Activated T-cell treated with anti-CD3 and anti-CD28 coated beads, Interleukin-2, amount 50 U/mL, for 24 hours (primary cell): ENCODE data around the gene KCNQ1OT1.
"Not testable (repeated sequence)": the region's sequence is repeated elsewhere in the genome, so short reads cannot be mapped to it uniquely, and the experiment has no call there.

Experiments
- DNase-seq: peaks from one replicate; pipeline ENCODE4 v3.0.0-alpha.2; 2020
- H3K27ac Mint-ChIP-seq: 2 replicates; pipeline ENCODE4 v1.8.0; 2020; ENCODE audit warnings: mild to moderate bottlenecking, mixed read lengths
- H3K27me3 Mint-ChIP-seq: 2 replicates; pipeline ENCODE4 v1.8.0; 2020; ENCODE audit warnings: mixed read lengths
- H3K36me3 Mint-ChIP-seq: 2 replicates; pipeline ENCODE4 v1.8.0; 2020; ENCODE audit warnings: low read depth, mixed read lengths
- H3K4me1 Mint-ChIP-seq: 2 replicates; pipeline ENCODE4 v1.8.0; 2020; ENCODE audit warnings: low read depth, mixed read lengths
- H3K4me3 Mint-ChIP-seq: 2 replicates; pipeline ENCODE4 v1.8.0; 2020; ENCODE audit warnings: mild to moderate bottlenecking, moderate library complexity, mixed read lengths
- H3K9me3 Mint-ChIP-seq: 2 replicates; pipeline ENCODE4 v1.8.0; 2020; ENCODE audit warnings: mixed read lengths

KCNQ1OT1 gene

GRCh38 chr11:2645779-2646118, 54.0 kb downstream of the KCNQ1OT1 start:
- Mint-ChIP-seq H3K9me3 (peaks cover 63% of the 10 kb centered on the region), H3K36me3 (peaks cover 72% of the 10 kb centered on the region), H3K27me3 (no peaks in the 10 kb centered on the region), H3K27ac (no peak overlapping the region), H3K4me3 (no peak overlapping the region), H3K4me1 (no peaks in the 10 kb centered on the region)
- DNase-seq, result no peak

GRCh38 chr11:2644844-2645778, 54.7 kb downstream of the KCNQ1OT1 start:
- Mint-ChIP-seq H3K27me3 (no peaks in the 10 kb centered on the region), H3K36me3 (peaks cover 74% of the 10 kb centered on the region), H3K4me3 (no peak overlapping the region), H3K27ac (no peak overlapping the region), H3K4me1 (no peaks in the 10 kb centered on the region), H3K9me3 (peaks cover 62% of the 10 kb centered on the region)
- no peak for DNase-seq

GRCh38 chr11:2643746-2644145, 56.0 kb downstream of the KCNQ1OT1 start:
- Mint-ChIP-seq H3K27ac (no peak overlapping the region), H3K9me3 (peaks cover 58% of the 10 kb centered on the region), H3K4me1 (no peaks in the 10 kb centered on the region), H3K27me3 (no peaks in the 10 kb centered on the region), H3K4me3 (no peak overlapping the region), H3K36me3 (peaks cover 77% of the 10 kb centered on the region)
- DNase-seq, result no peak

- DNase-seq, result no peak
- H3K9me3 Mint-ChIP-seq, result peaks cover 58% of the 10 kb centered on the region
- H3K4me1 Mint-ChIP-seq, result no peaks in the 10 kb centered on the region
- H3K4me3 Mint-ChIP-seq, result no peak overlapping the region
- no peak overlapping the region for H3K27ac Mint-ChIP-seq
- no peaks in the 10 kb centered on the region for H3K27me3 Mint-ChIP-seq
- peaks cover 79% of the 10 kb centered on the region for H3K36me3 Mint-ChIP-seq
These were observed 58.2 kb downstream of the KCNQ1OT1 start for GRCh38 chr11:2641623-2642022.

GRCh38 chr11:2639763-2640162, 60.0 kb downstream of the KCNQ1OT1 start:
- H3K27ac Mint-ChIP-seq, H3K4me1 Mint-ChIP-seq, DNase-seq, H3K4me3 Mint-ChIP-seq, H3K27me3 Mint-ChIP-seq: not testable (repeated sequence)
- peaks cover 58% of the 10 kb centered on the region for H3K9me3 Mint-ChIP-seq
- H3K36me3 Mint-ChIP-seq, result peaks cover 79% of the 10 kb centered on the region

GRCh38 chr11:2631161-2631560, 68.6 kb downstream of the KCNQ1OT1 start:
- peaks cover 76% of the 10 kb centered on the region for H3K36me3 Mint-ChIP-seq
- peaks cover 41% of the 10 kb centered on the region for H3K9me3 Mint-ChIP-seq
- H3K4me3 Mint-ChIP-seq, result no peak overlapping the region
- DNase-seq, result no peak
- H3K27ac Mint-ChIP-seq, result no peak overlapping the region
- no peaks in the 10 kb centered on the region for H3K27me3 Mint-ChIP-seq
- H3K4me1 Mint-ChIP-seq, result no peaks in the 10 kb centered on the region

- no peak overlapping the region for H3K27ac Mint-ChIP-seq
- H3K4me1 Mint-ChIP-seq, result no peaks in the 10 kb centered on the region
- H3K9me3 Mint-ChIP-seq, result peaks cover 41% of the 10 kb centered on the region
- no peak overlapping the region for H3K4me3 Mint-ChIP-seq
- no peak for DNase-seq
- H3K36me3 Mint-ChIP-seq, result peaks cover 78% of the 10 kb centered on the region
- no peaks in the 10 kb centered on the region for H3K27me3 Mint-ChIP-seq
These were observed 69.1 kb downstream of the KCNQ1OT1 start for GRCh38 chr11:2630679-2631078.

GRCh38 chr11:2625183-2625582, 74.6 kb downstream of the KCNQ1OT1 start:
- no peak overlapping the region for H3K4me3 Mint-ChIP-seq
- peaks cover 5% of the 10 kb centered on the region for H3K9me3 Mint-ChIP-seq
- H3K4me1 Mint-ChIP-seq, result peaks cover 9% of the 10 kb centered on the region
- H3K27me3 Mint-ChIP-seq, result no peaks in the 10 kb centered on the region
- no peak overlapping the region for H3K27ac Mint-ChIP-seq
- no peak for DNase-seq
- H3K36me3 Mint-ChIP-seq, result peaks cover 54% of the 10 kb centered on the region

GRCh38 chr11:2621894-2622293, 77.9 kb downstream of the KCNQ1OT1 start:
- H3K36me3 Mint-ChIP-seq, result peaks cover 29% of the 10 kb centered on the region
- no peak overlapping the region for H3K4me3 Mint-ChIP-seq
- no peaks in the 10 kb centered on the region for H3K9me3 Mint-ChIP-seq
- no peak for DNase-seq
- H3K27ac Mint-ChIP-seq, result no peak overlapping the region
- H3K27me3 Mint-ChIP-seq, result no peaks in the 10 kb centered on the region
- peaks cover 9% of the 10 kb centered on the region for H3K4me1 Mint-ChIP-seq

- Mint-ChIP-seq H3K9me3 (peaks cover 18% of the 10 kb centered on the region), H3K36me3 (peaks cover 11% of the 10 kb centered on the region), H3K4me1 (no peaks in the 10 kb centered on the region), H3K4me3 (no peak overlapping the region), H3K27ac (no peak overlapping the region), H3K27me3 (no peaks in the 10 kb centered on the region)
- no peak for DNase-seq
These were observed 86.8 kb downstream of the KCNQ1OT1 start for GRCh38 chr11:2612884-2613571.

GRCh38 chr11:2609345-2609744, 90.4 kb downstream of the KCNQ1OT1 start:
- H3K27ac Mint-ChIP-seq, result no peak overlapping the region
- H3K9me3 Mint-ChIP-seq, result peaks cover 22% of the 10 kb centered on the region
- no peaks in the 10 kb centered on the region for H3K27me3 Mint-ChIP-seq
- no peak for DNase-seq
- H3K36me3 Mint-ChIP-seq, result peaks cover 22% of the 10 kb centered on the region
- no peaks in the 10 kb centered on the region for H3K4me1 Mint-ChIP-seq
- no peak overlapping the region for H3K4me3 Mint-ChIP-seq

- Mint-ChIP-seq H3K36me3 (peaks cover 40% of the 10 kb centered on the region), H3K27ac (no peak overlapping the region), H3K4me1 (no peaks in the 10 kb centered on the region), H3K9me3 (peaks cover 18% of the 10 kb centered on the region), H3K4me3 (no peak overlapping the region), H3K27me3 (no peaks in the 10 kb centered on the region)
- DNase-seq, result no peak
These were observed 100.1 kb downstream of the KCNQ1OT1 start for GRCh38 chr11:2599561-2600189.

GRCh38 chr11:2595204-2595603, 104.6 kb downstream of the KCNQ1OT1 start:
- no peaks in the 10 kb centered on the region for H3K27me3 Mint-ChIP-seq
- H3K4me3 Mint-ChIP-seq, result no peak overlapping the region
- H3K4me1 Mint-ChIP-seq, result no peaks in the 10 kb centered on the region
- H3K27ac Mint-ChIP-seq, result no peak overlapping the region
- H3K36me3 Mint-ChIP-seq, result peaks cover 69% of the 10 kb centered on the region
- peaks cover 18% of the 10 kb centered on the region for H3K9me3 Mint-ChIP-seq
- no peak for DNase-seq

- no peaks in the 10 kb centered on the region for H3K4me1 Mint-ChIP-seq
- peaks cover 18% of the 10 kb centered on the region for H3K9me3 Mint-ChIP-seq
- DNase-seq, result no peak
- no peak overlapping the region for H3K4me3 Mint-ChIP-seq
- no peaks in the 10 kb centered on the region for H3K27me3 Mint-ChIP-seq
- H3K36me3 Mint-ChIP-seq, result peaks cover 78% of the 10 kb centered on the region
- H3K27ac Mint-ChIP-seq, result no peak overlapping the region
These were observed 105.5 kb downstream of the KCNQ1OT1 start for GRCh38 chr11:2594267-2594666.
